IMR-90 (cell line): ENCODE data around the gene KRCC1. TPM values are rescaled to one million over a fixed set of nuclear protein-coding genes. Genes with fewer than 3 reads are reported as not detected.

Source experiments
- ATAC-seq: fragments of 200-7000 bp; cut with Tn5 transposase; 2 replicates; pipeline ENCODE4 v1.9.1; 2020; ENCODE audit warnings: low read depth, mild to moderate bottlenecking, moderate library complexity
- BruUV-seq: library from RNA; stranded (reverse); fragments of 400-500 nt; replicated peaks from 2 replicates; lab custom pipeline; 2021; lab: Mats Ljungman, UMichigan
- CTCF ChIA-PET: fragments of 300-600 bp; formaldehyde crosslinking; extraction: SDS; loops from one replicate; lab custom pipeline; 2021; ENCODE audit warnings: antibody characterized with exemption; lab: Yijun Ruan, JAX
- POLR2A ChIA-PET: fragments of 300-600 bp; sonication (Branson Sonifier 250); formaldehyde crosslinking; loops from one replicate; lab custom pipeline; 2022; ENCODE audit warnings: antibody characterized with exemption; ENCODE audit not compliant: unreplicated experiment; lab: Charles Lee
- DNase-seq: peaks from one replicate; pipeline ENCODE4 v3.0.0; 2013
- H2AFZ ChIP-seq: replicated peaks from 2 replicates; pipeline ENCODE3; 2013; ENCODE audit warnings: low read length, mild to moderate bottlenecking; ENCODE audit not compliant: poor library complexity
- H2AK5ac ChIP-seq: 2 replicates; pipeline ENCODE4 v1.6.1; 2013; ENCODE audit warnings: low read depth, low read length, inconsistent platforms
- H2AK9ac ChIP-seq: replicated peaks from 2 replicates; pipeline ENCODE3; 2013; ENCODE audit warnings: mild to moderate bottlenecking, low read depth, low read length, moderate library complexity; ENCODE audit not compliant: poor library complexity
- H2BK120ac ChIP-seq: 2 replicates; pipeline ENCODE4 v1.6.1; 2013; ENCODE audit warnings: low read depth, low read length, inconsistent platforms
- H2BK15ac ChIP-seq: 3 replicates; pipeline ENCODE4 v1.6.1; 2013; ENCODE audit warnings: low read depth, low read length, inconsistent platforms
- H2BK20ac ChIP-seq: 2 replicates; pipeline ENCODE4 v1.6.1; 2013; ENCODE audit warnings: low read depth, mild to moderate bottlenecking, inconsistent platforms, low read length, moderate library complexity
- H2BK5ac ChIP-seq: 2 replicates; pipeline ENCODE4 v1.6.1; 2013; ENCODE audit warnings: mild to moderate bottlenecking, low read depth, low read length, inconsistent platforms; ENCODE audit not compliant: poor library complexity, severe bottlenecking
- H3K14ac ChIP-seq: replicated peaks from 2 replicates; pipeline ENCODE4 v1.6.1; 2013; ENCODE audit warnings: low read depth, low read length, inconsistent platforms
- H3K18ac ChIP-seq: 2 replicates; pipeline ENCODE4 v1.6.1; 2013; ENCODE audit warnings: low read depth, low read length, control low read depth
- H3K23ac ChIP-seq: 2 replicates; pipeline ENCODE4 v1.6.1; 2013; ENCODE audit warnings: low read depth, low read length, inconsistent platforms
- H3K27ac ChIP-seq: 2 replicates; pipeline ENCODE4 v1.5.1; 2013; ENCODE audit warnings: mild to moderate bottlenecking, control low read depth, low read length; ENCODE audit not compliant: insufficient read depth
- H3K27me3 ChIP-seq: 2 replicates; pipeline ENCODE4 v1.6.1; 2013; ENCODE audit warnings: low read length; ENCODE audit not compliant: control insufficient read depth, insufficient read depth
- H3K36me3 ChIP-seq: 2 replicates; pipeline ENCODE4 v1.6.1; 2013; ENCODE audit warnings: low read length, mixed read lengths; ENCODE audit not compliant: control insufficient read depth, insufficient read depth
- H3K4ac ChIP-seq: 2 replicates; pipeline ENCODE4 v1.6.1; 2013; ENCODE audit warnings: low read depth, low read length, inconsistent platforms
- H3K4me1 ChIP-seq: 2 replicates; pipeline ENCODE4 v1.6.1; 2013; ENCODE audit warnings: low read length, mixed read lengths; ENCODE audit not compliant: control insufficient read depth, insufficient read depth
- H3K4me2 ChIP-seq: 2 replicates; pipeline ENCODE4 v1.6.1; 2013; ENCODE audit warnings: low read depth, mild to moderate bottlenecking, control low read depth, low read length, moderate library complexity
- H3K4me3 ChIP-seq: 2 replicates; pipeline ENCODE4 v1.5.1; 2013; ENCODE audit warnings: low read depth, mild to moderate bottlenecking, control low read depth, low read length, moderate library complexity; ENCODE audit not compliant: insufficient read depth
- H3K56ac ChIP-seq: 2 replicates; pipeline ENCODE4 v1.6.1; 2013; ENCODE audit warnings: low read length, inconsistent platforms; ENCODE audit not compliant: insufficient read depth; ENCODE audit errors: extremely low read depth
- H3K79me1 ChIP-seq, 2 experiments: 2 replicates each; pipeline ENCODE4 v1.6.1; 2013; ENCODE audit warnings: low read length in 2 of 2, inconsistent platforms in 1 of 2, low read depth in 1 of 2
- H3K9ac ChIP-seq: 2 replicates; pipeline ENCODE4 v1.6.1; 2013; ENCODE audit warnings: low read depth, low read length, control low read depth
- H3K9me1 ChIP-seq: 2 replicates; pipeline ENCODE4 v1.6.1; 2013; ENCODE audit warnings: low read length, inconsistent platforms; ENCODE audit not compliant: insufficient read depth
- H3K9me3 ChIP-seq: 2 replicates; pipeline ENCODE4 v1.6.1; 2013; ENCODE audit warnings: low read length; ENCODE audit not compliant: control insufficient read depth, insufficient read depth
- H4K20me1 ChIP-seq: 2 replicates; pipeline ENCODE4 v1.6.1; 2013; ENCODE audit warnings: low read length, inconsistent platforms; ENCODE audit not compliant: insufficient read depth
- H4K5ac ChIP-seq: 2 replicates; pipeline ENCODE4 v1.6.1; 2013; ENCODE audit warnings: mild to moderate bottlenecking, low read depth, low read length, control low read depth
- H4K8ac ChIP-seq, 2 experiments: 2 replicates each; pipeline ENCODE4 v1.6.1; 2013; ENCODE audit warnings: low read depth in 2 of 2, low read length in 2 of 2, control low read depth in 1 of 2, inconsistent platforms in 1 of 2
- H4K91ac ChIP-seq: 2 replicates; pipeline ENCODE4 v1.6.1; 2013; ENCODE audit warnings: low read depth, low read length, inconsistent platforms; ENCODE audit not compliant: insufficient read depth
- BHLHE40 ChIP-seq: fragments of 150-350 bp; IDR thresholded peaks from 2 replicates; pipeline ENCODE4 v1.6.1; 2016; ENCODE audit warnings: mild to moderate bottlenecking, low read depth, low read length
- CEBPB ChIP-seq: IDR thresholded peaks from 2 replicates; pipeline ENCODE4 v1.6.1; 2012; ENCODE audit warnings: low read depth, low read length, improper control_type of control experiment
- CHD1 ChIP-seq: IDR thresholded peaks from 2 replicates; pipeline ENCODE4 v1.6.1; 2012; ENCODE audit warnings: low read depth, low read length, improper control_type of control experiment
- ELK1 ChIP-seq: fragments of 150-350 bp; IDR thresholded peaks from 2 replicates; pipeline ENCODE4 v1.6.1; 2016; ENCODE audit warnings: low read depth, mild to moderate bottlenecking, low read length, moderate library complexity, borderline replicate concordance
- FOS ChIP-seq: fragments of 150-350 bp; IDR thresholded peaks from 2 replicates; pipeline ENCODE4 v1.6.1; 2016; ENCODE audit warnings: low read depth, low read length
- MAFK ChIP-seq: IDR thresholded peaks from 2 replicates; pipeline ENCODE4 v1.6.1; 2012; ENCODE audit warnings: low read depth, low read length, improper control_type of control experiment
- MAZ ChIP-seq: IDR thresholded peaks from 2 replicates; pipeline ENCODE4 v1.6.1; 2012; ENCODE audit warnings: low read depth, mild to moderate bottlenecking, low read length, improper control_type of control experiment, moderate library complexity, borderline replicate concordance
- MXI1 ChIP-seq: IDR thresholded peaks from 2 replicates; pipeline ENCODE4 v1.6.1; 2012; ENCODE audit warnings: low read depth, mild to moderate bottlenecking, low read length, moderate library complexity, borderline replicate concordance
- POLR2A ChIP-seq: IDR thresholded peaks from 2 replicates; pipeline ENCODE4 v1.6.1; 2012; ENCODE audit warnings: mild to moderate bottlenecking, low read depth, low read length
- RAD21 ChIP-seq: IDR thresholded peaks from 2 replicates; pipeline ENCODE4 v1.6.1; 2012; ENCODE audit warnings: low read length, improper control_type of control experiment
- RCOR1 ChIP-seq: IDR thresholded peaks from 2 replicates; pipeline ENCODE4 v1.6.1; 2012; ENCODE audit warnings: mild to moderate bottlenecking, low read length, improper control_type of control experiment; ENCODE audit not compliant: insufficient replicate concordance
- RFX5 ChIP-seq: IDR thresholded peaks from 2 replicates; pipeline ENCODE4 v1.8.0; 2012; ENCODE audit warnings: low read depth, mild to moderate bottlenecking, low read length, moderate library complexity
- USF2 ChIP-seq: fragments of 150-350 bp; IDR thresholded peaks from 2 replicates; pipeline ENCODE4 v1.6.1; 2017; ENCODE audit warnings: mild to moderate bottlenecking, antibody characterized with exemption, low read length, low read depth
- WGBS, 2 experiments: methylation state at CpG; one replicate each; pipeline versions ENCODE4 v1.1.5 to v1.1.7; 2013; ENCODE audit warnings: missing lambda C conversion rate in 2 of 2; ENCODE audit not compliant: insufficient read length in 1 of 2; ENCODE audit errors: extremely low coverage in 2 of 2; 5-methylcytosine and 5-hydroxymethylcytosine counted together
- dilution Hi-C: fragments of 300-500 bp; cut with HindIII; formaldehyde crosslinking; loops from one replicate; pipeline ENCODE4 v1.14.3; 2018; ENCODE audit warnings: low sequenced_read_pairs; ENCODE audit not compliant: unreplicated experiment
- in situ Hi-C: fragments of 300-500 bp; cut with MboI; formaldehyde crosslinking; loops from 3 replicates; pipeline ENCODE4 v1.14.3; 2019; ENCODE audit warnings: low sequenced_read_pairs, inconsistent platforms, mixed read lengths
- intact Hi-C: fragments of 100-400 bp; cut with micrococcal nuclease; formaldehyde crosslinking; loops from 2 replicates; pipeline ENCODE4 v1.10.0; 2022
- polyA plus RNA-seq, 3 experiments: library from polyadenylated mRNA; depleted of rRNA; stranded (reverse); fragments of >200 nt; gene quantifications; 2 replicates each; pipeline ENCODE4 v1.2.3, GENCODE V29; 2012; ENCODE audit warnings: low replicate concordance in 1 of 3
- total RNA-seq: library from RNA; depleted of rRNA; stranded (reverse); fragments of >200 nt; gene quantifications from 2 replicates; pipeline ENCODE4 v1.2.3, GENCODE V29; 2012
- TF ChIP-seq, protein P1 (sequence below): conservative IDR thresholded peaks from 2 replicates; pipeline ENCODE4 v1.5.1; 2012; ENCODE audit warnings: mild to moderate bottlenecking, low read depth, low read length, improper control_type of control experiment

The KRCC1 gene
- total and polyA plus RNA-seq, 2 of the 4 experiments (the other 2 are of a cell fraction) = 14.3 to 16.5 TPM

DNA sequence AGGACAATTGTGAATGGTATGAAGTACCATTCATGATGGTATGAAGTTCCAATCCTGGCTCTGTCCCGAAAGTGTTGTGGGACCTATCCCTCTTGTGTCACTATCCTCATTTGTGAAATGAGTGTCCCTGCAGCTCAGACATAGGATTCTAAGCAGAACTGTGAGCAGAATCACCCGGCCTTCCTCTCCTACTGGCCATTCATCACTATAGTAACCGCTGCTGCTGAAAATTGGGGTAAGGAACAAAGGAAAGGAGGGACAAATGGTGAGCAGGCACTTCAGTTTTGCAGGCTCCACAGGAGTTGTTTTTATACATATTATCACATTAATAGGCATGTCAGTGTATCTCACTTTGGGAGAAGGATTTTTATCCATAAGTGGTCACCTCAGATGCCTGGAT lies 39.4 kb upstream of the KRCC1 start:
- intact Hi-C loops (no loop called here), in situ Hi-C loops (no loop called here), dilution Hi-C loops (no loop called here)
- Histone ChIP-seq H3K56ac (no peak overlapping the region), H2AFZ (no peak overlapping the region), H4K8ac (no peak overlapping the region), H3K14ac (no peak overlapping the region), H3K4ac (no peak overlapping the region), H3K9ac (no peak overlapping the region), H3K4me3 (no peak overlapping the region), H3K23ac (no peak overlapping the region), H2AK9ac (no peak overlapping the region), H3K9me1 (no peaks in the 10 kb centered on the region), H3K36me3 (no peaks in the 10 kb centered on the region), H3K27me3 (peaks cover 15% of the 10 kb centered on the region), H3K9me3 (no peaks in the 10 kb centered on the region), H4K20me1 (no peaks in the 10 kb centered on the region), H2BK15ac (no peak overlapping the region), H3K18ac (no peak overlapping the region), H2AK5ac (no peak overlapping the region), H3K79me1 (no peaks in the 10 kb centered on the region), H4K5ac (no peak overlapping the region), H3K4me2 (no peak overlapping the region), H4K91ac (no peak overlapping the region), H3K4me1 (no peaks in the 10 kb centered on the region), H2BK5ac (no peak overlapping the region), H2BK120ac (no peak overlapping the region), H2BK20ac (no peak overlapping the region), H3K27ac (no peak overlapping the region)
- DNase-seq = no peak
- TF ChIP-seq MAFK (no peak), RAD21 (no peak), MXI1 (no peak), BHLHE40 (no peak), USF2 (no peak), CEBPB (no peak), MAZ (no peak), CHD1 (no peak), RCOR1 (no peak), RFX5 (no peak), POLR2A (no peak), FOS (no peak), ELK1 (no peak)
- TF ChIP-seq, protein P1, sequence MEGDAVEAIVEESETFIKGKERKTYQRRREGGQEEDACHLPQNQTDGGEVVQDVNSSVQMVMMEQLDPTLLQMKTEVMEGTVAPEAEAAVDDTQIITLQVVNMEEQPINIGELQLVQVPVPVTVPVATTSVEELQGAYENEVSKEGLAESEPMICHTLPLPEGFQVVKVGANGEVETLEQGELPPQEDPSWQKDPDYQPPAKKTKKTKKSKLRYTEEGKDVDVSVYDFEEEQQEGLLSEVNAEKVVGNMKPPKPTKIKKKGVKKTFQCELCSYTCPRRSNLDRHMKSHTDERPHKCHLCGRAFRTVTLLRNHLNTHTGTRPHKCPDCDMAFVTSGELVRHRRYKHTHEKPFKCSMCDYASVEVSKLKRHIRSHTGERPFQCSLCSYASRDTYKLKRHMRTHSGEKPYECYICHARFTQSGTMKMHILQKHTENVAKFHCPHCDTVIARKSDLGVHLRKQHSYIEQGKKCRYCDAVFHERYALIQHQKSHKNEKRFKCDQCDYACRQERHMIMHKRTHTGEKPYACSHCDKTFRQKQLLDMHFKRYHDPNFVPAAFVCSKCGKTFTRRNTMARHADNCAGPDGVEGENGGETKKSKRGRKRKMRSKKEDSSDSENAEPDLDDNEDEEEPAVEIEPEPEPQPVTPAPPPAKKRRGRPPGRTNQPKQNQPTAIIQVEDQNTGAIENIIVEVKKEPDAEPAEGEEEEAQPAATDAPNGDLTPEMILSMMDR = no peak
- BruUV-seq = no TSS peak
- ChIA-PET POLR2A (no interaction called here), CTCF (no interaction called here)
- no peak for ATAC-seq
- WGBS, 2 experiments = no CpG with 5 or more reads among the region's 3 CpGs
